ENCODE measurements around the gene CFAP61. TPM values are rescaled to one million over a fixed set of nuclear protein-coding genes. Genes with fewer than 3 reads are reported as not detected.
A peak's percentile ranks its signal among the peaks of the same experiment; 100 is the strongest.

CFAP61 gene
- total RNA-seq, 4 donors from 2014 or later, result not detected

GRCh38 chr20:20271271-20271670 is 218.9 kb downstream of the CFAP61 start:
- WGBS, result 83% methylated on average over 10 of the region's 10 CpGs
- Histone ChIP-seq H3K4me3 (no peak overlapping the region), H3K9me3 (no peaks in the 10 kb centered on the region), H3K27me3 (no peaks in the 10 kb centered on the region), H3K36me3 (no peaks in the 10 kb centered on the region), H3K27ac (replicated peaks in 1 of 4) (no peak overlapping the region), H3K4me1 (no peaks in the 10 kb centered on the region)
- DNase-seq (ENCODE audit: extremely low spot score), result peak; percentile 70
- TF ChIP-seq CTCF (IDR thresholded peaks at IDR 0.05) (no peak), POLR2A (IDR thresholded peaks at IDR 0.05; ENCODE audit: low read depth) (no peak), EP300 (IDR thresholded peaks at IDR 0.05) (no peak), POLR2AphosphoS5 (IDR thresholded peaks at IDR 0.05) (no peak)
- intact Hi-C loops (cut with DNase I), result no loop called here

- no peaks in the 10 kb centered on the region for H3K9me3 ChIP-seq
- no peak for TF ChIP-seq POLR2AphosphoS5 (IDR thresholded peaks at IDR 0.05)
- no peak for TF ChIP-seq EP300 (IDR thresholded peaks at IDR 0.05)
- no peak for TF ChIP-seq CTCF (IDR thresholded peaks at IDR 0.05)
- TF ChIP-seq POLR2A (IDR thresholded peaks at IDR 0.05; ENCODE audit: low read depth), result no peak
- H3K36me3 ChIP-seq, result no peaks in the 10 kb centered on the region
- peaks cover 0 to 4% (median 0%) of the 10 kb centered on the region in 4 donors for H3K4me1 ChIP-seq
- peaks cover 0 to 3% (median 0%) of the 10 kb centered on the region in 4 donors for H3K27me3 ChIP-seq
- H3K27ac ChIP-seq (replicated peaks in 1 of 4), result no peak overlapping the region
- 61% methylated on average over 4 of the region's 4 CpGs for WGBS
- no peak for DNase-seq (ENCODE audit: extremely low spot score)
- intact Hi-C loops (cut with DNase I), result no loop called here
- H3K4me3 ChIP-seq, result no peak overlapping the region
Measured at GRCh38 chr20:20272686-20273085, 220.4 kb downstream of the CFAP61 start.

GRCh38 chr20:20273286-20273685 is 221.0 kb downstream of the CFAP61 start:
- peaks cover 0 to 6% (median 0%) of the 10 kb centered on the region in 4 donors for H3K27me3 ChIP-seq
- H3K4me3 ChIP-seq, result no peak overlapping the region
- peaks cover 0 to 4% (median 0%) of the 10 kb centered on the region in 4 donors for H3K4me1 ChIP-seq
- 94% methylated on average over 1 of the region's 1 CpG for WGBS
- no peak for DNase-seq (ENCODE audit: extremely low spot score)
- no peak for TF ChIP-seq EP300 (IDR thresholded peaks at IDR 0.05)
- TF ChIP-seq POLR2AphosphoS5 (IDR thresholded peaks at IDR 0.05), result no peak
- TF ChIP-seq POLR2A (IDR thresholded peaks at IDR 0.05; ENCODE audit: low read depth), result no peak
- no peak for TF ChIP-seq CTCF (IDR thresholded peaks at IDR 0.05)
- no peaks in the 10 kb centered on the region for H3K36me3 ChIP-seq
- intact Hi-C loops (cut with DNase I), result no loop called here
- H3K27ac ChIP-seq (replicated peaks in 1 of 4), result no peak overlapping the region
- no peaks in the 10 kb centered on the region for H3K9me3 ChIP-seq

GRCh38 chr20:20274821-20275220 is 222.5 kb downstream of the CFAP61 start:
- Histone ChIP-seq H3K27ac (replicated peaks in 1 of 4) (no peak overlapping the region), H3K27me3 (peaks cover 0 to 9% (median 0%) of the 10 kb centered on the region in 4 donors), H3K4me3 (no peak overlapping the region), H3K36me3 (no peaks in the 10 kb centered on the region), H3K4me1 (peaks cover 0 to 4% (median 0%) of the 10 kb centered on the region in 4 donors), H3K9me3 (no peaks in the 10 kb centered on the region)
- TF ChIP-seq POLR2AphosphoS5 (IDR thresholded peaks at IDR 0.05) (no peak), EP300 (IDR thresholded peaks at IDR 0.05) (no peak), CTCF (IDR thresholded peaks at IDR 0.05) (no peak), POLR2A (IDR thresholded peaks at IDR 0.05; ENCODE audit: low read depth) (no peak)
- 81% methylated on average over 3 of the region's 3 CpGs for WGBS
- intact Hi-C loops (cut with DNase I), result no loop called here
- no peak for DNase-seq (ENCODE audit: extremely low spot score)

GRCh38 chr20:20275636-20276035 is 223.3 kb downstream of the CFAP61 start:
- no peak overlapping the region for H3K4me3 ChIP-seq
- intact Hi-C loops (cut with DNase I), result no loop called here
- H3K4me1 ChIP-seq, result peaks cover 0 to 4% (median 0%) of the 10 kb centered on the region in 4 donors
- no peak overlapping the region for H3K27ac ChIP-seq (replicated peaks in 1 of 4)
- no peak for DNase-seq (ENCODE audit: extremely low spot score)
- peaks cover 0 to 9% (median 0%) of the 10 kb centered on the region in 4 donors for H3K27me3 ChIP-seq
- WGBS, result 66% methylated on average over 5 of the region's 5 CpGs
- no peaks in the 10 kb centered on the region for H3K36me3 ChIP-seq
- TF ChIP-seq POLR2AphosphoS5 (IDR thresholded peaks at IDR 0.05), result no peak
- no peak for TF ChIP-seq EP300 (IDR thresholded peaks at IDR 0.05)
- TF ChIP-seq CTCF (IDR thresholded peaks at IDR 0.05), result no peak
- no peak for TF ChIP-seq POLR2A (IDR thresholded peaks at IDR 0.05; ENCODE audit: low read depth)
- H3K9me3 ChIP-seq, result no peaks in the 10 kb centered on the region
